ENCODE data around the gene TRAF2. TPM values are rescaled to one million over a fixed set of nuclear protein-coding genes. Genes with fewer than 3 reads are reported as not detected.
A peak's percentile ranks its signal among the peaks of the same experiment; 100 is the strongest.
"Not testable (repeated sequence)": the region's sequence is repeated elsewhere in the genome, so short reads cannot be mapped to it uniquely, and the experiment has no call there.

The TRAF2 gene
- 10 to 100 TPM; 45.9 to 55.1 TPM for total RNA-seq
- polyA plus RNA-seq (2013, experiment 1 of 2): 20.1 TPM
- 20.4 TPM for polyA plus RNA-seq (2013, experiment 2 of 2)
- long read RNA-seq, experiment 1, partial matches to known transcripts: 7 of 11 reads
- long read RNA-seq, experiment 1, other reads (novel, unspliced or antisense): 4 of 11 reads
- long read RNA-seq, experiment 2, transcript TRAF2-201 (11 exons, 2,264 nt): major isoform, 42 of 64 reads
- long read RNA-seq, experiment 2, partial matches to known transcripts: 9 of 64 reads
- long read RNA-seq, experiment 2, other reads (novel, unspliced or antisense): 13 of 64 reads
- long read RNA-seq, experiment 3, transcript TRAF2-201 (11 exons, 2,264 nt): major isoform, 218 of 334 reads
- long read RNA-seq, experiment 3, partial matches to known transcripts: 54 of 334 reads
- long read RNA-seq, experiment 3, other reads (novel, unspliced or antisense): 62 of 334 reads
- long read RNA-seq, experiment 4, transcript TRAF2-201 (11 exons, 2,264 nt): major isoform, 34 of 45 reads
- long read RNA-seq, experiment 4, partial matches to known transcripts: 6 of 45 reads
- long read RNA-seq, experiment 4, other reads (novel, unspliced or antisense): 5 of 45 reads

GRCh38 chr9:136885950-136886578 is at the start of gene TRAF2:
TSS of gene TRAF2 (plus strand) at chr9:136886516. CDS start at chr9:136898741, 12,225 bp downstream.
- peaks cover 6% of the 10 kb centered on the region for H3K4me1 ChIP-seq (ENCODE audit: control insufficient read depth, insufficient read depth, low read length)
- peak within 1 kb of the TSS; percentile 72 for H3K27ac Mint-ChIP-seq
- TF ChIP-seq, protein P1, sequence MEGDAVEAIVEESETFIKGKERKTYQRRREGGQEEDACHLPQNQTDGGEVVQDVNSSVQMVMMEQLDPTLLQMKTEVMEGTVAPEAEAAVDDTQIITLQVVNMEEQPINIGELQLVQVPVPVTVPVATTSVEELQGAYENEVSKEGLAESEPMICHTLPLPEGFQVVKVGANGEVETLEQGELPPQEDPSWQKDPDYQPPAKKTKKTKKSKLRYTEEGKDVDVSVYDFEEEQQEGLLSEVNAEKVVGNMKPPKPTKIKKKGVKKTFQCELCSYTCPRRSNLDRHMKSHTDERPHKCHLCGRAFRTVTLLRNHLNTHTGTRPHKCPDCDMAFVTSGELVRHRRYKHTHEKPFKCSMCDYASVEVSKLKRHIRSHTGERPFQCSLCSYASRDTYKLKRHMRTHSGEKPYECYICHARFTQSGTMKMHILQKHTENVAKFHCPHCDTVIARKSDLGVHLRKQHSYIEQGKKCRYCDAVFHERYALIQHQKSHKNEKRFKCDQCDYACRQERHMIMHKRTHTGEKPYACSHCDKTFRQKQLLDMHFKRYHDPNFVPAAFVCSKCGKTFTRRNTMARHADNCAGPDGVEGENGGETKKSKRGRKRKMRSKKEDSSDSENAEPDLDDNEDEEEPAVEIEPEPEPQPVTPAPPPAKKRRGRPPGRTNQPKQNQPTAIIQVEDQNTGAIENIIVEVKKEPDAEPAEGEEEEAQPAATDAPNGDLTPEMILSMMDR (conservative IDR thresholded peaks at IDR 0.05): no peak
- H3K36me3 Mint-ChIP-seq (ENCODE audit: low read depth): peaks cover 14% of the 10 kb centered on the region
- DNase-seq: peak; percentile 99
- H3K9me3 Mint-ChIP-seq: no peaks in the 10 kb centered on the region
- H3K9me3 ChIP-seq (ENCODE audit: control insufficient read depth, low read length): no peaks in the 10 kb centered on the region
- H3K36me3 ChIP-seq (ENCODE audit: control insufficient read depth, insufficient read depth, low read length): peaks cover 9% of the 10 kb centered on the region
- peak within 1 kb of the TSS; percentile 89 for H3K4me3 ChIP-seq (ENCODE audit: low read length)
- no peaks in the 10 kb centered on the region for H3K27me3 Mint-ChIP-seq (ENCODE audit: insufficient read depth)
- peak within 1 kb of the TSS; percentile 51 for H3K9ac ChIP-seq (ENCODE audit: extremely low read depth, low read length, poor library complexity, severe bottlenecking)
- H3K27ac ChIP-seq (ENCODE audit: low read depth, low read length): no peak within 1 kb of the TSS
- no peaks in the 10 kb centered on the region for H3K27me3 ChIP-seq (ENCODE audit: control insufficient read depth, insufficient read depth, low read length, poor library complexity, severe bottlenecking)
- H3K4me1 Mint-ChIP-seq: peaks cover 15% of the 10 kb centered on the region
- WGBS, 2 experiments (ENCODE audit: insufficient coverage in 1 of 2, insufficient read length in 1 of 2): 0 to 1% methylated on average over 44 to 88 of the region's 88 CpGs
- H3K4me3 Mint-ChIP-seq: peak within 1 kb of the TSS; percentile 71

- TF ChIP-seq, protein P1 (conservative IDR thresholded peaks at IDR 0.05): no peak
- H3K36me3 Mint-ChIP-seq (ENCODE audit: low read depth): peaks cover 24% of the 10 kb centered on the region
- Histone ChIP-seq H3K4me1 (ENCODE audit: control insufficient read depth, insufficient read depth, low read length) (peaks cover 10% of the 10 kb centered on the region), H3K9me3 (ENCODE audit: control insufficient read depth, low read length) (no peaks in the 10 kb centered on the region), H3K4me3 (ENCODE audit: low read length) (no peak overlapping the region), H3K9ac (ENCODE audit: extremely low read depth, low read length, poor library complexity, severe bottlenecking) (no peak overlapping the region), H3K27me3 (ENCODE audit: control insufficient read depth, insufficient read depth, low read length, poor library complexity, severe bottlenecking) (no peaks in the 10 kb centered on the region), H3K27ac (ENCODE audit: low read depth, low read length) (no peak overlapping the region), H3K36me3 (ENCODE audit: control insufficient read depth, insufficient read depth, low read length) (peaks cover 9% of the 10 kb centered on the region)
- H3K27me3 Mint-ChIP-seq (ENCODE audit: insufficient read depth): no peaks in the 10 kb centered on the region
- H3K4me1 Mint-ChIP-seq: peaks cover 10% of the 10 kb centered on the region
- H3K27ac Mint-ChIP-seq: no peak overlapping the region
- whole genome bisulfite sequencing, 2 experiments (ENCODE audit: insufficient coverage in 1 of 2, insufficient read length in 1 of 2): 91 to 100% methylated on average over 7 to 27 of the region's 27 CpGs
- no peak overlapping the region for H3K4me3 Mint-ChIP-seq
- no peak for DNase-seq
- H3K9me3 Mint-ChIP-seq: no peaks in the 10 kb centered on the region
These were observed 49.0 kb upstream of the TRAF2 start for GRCh38 chr9:136837146-136837855.

GRCh38 chr9:136837856-136838277 is 48.4 kb upstream of the TRAF2 start:
- H3K9me3 Mint-ChIP-seq; H3K27me3 ChIP-seq (ENCODE audit: control insufficient read depth, insufficient read depth, low read length, poor library complexity, severe bottlenecking); H3K36me3 ChIP-seq (ENCODE audit: control insufficient read depth, insufficient read depth, low read length); DNase-seq; H3K9ac ChIP-seq (ENCODE audit: extremely low read depth, low read length, poor library complexity, severe bottlenecking); H3K27ac ChIP-seq (ENCODE audit: low read depth, low read length); H3K9me3 ChIP-seq (ENCODE audit: control insufficient read depth, low read length); H3K4me3 ChIP-seq (ENCODE audit: low read length); H3K27ac Mint-ChIP-seq; H3K4me3 Mint-ChIP-seq; H3K4me1 ChIP-seq (ENCODE audit: control insufficient read depth, insufficient read depth, low read length); H3K27me3 Mint-ChIP-seq (ENCODE audit: insufficient read depth): not testable (repeated sequence)
- WGBS, 2 experiments (ENCODE audit: insufficient coverage in 1 of 2, insufficient read length in 1 of 2): 96% methylated on average over 10 to 15 of the region's 15 CpGs
- peaks cover 20% of the 10 kb centered on the region for H3K36me3 Mint-ChIP-seq (ENCODE audit: low read depth)
- peaks cover 10% of the 10 kb centered on the region for H3K4me1 Mint-ChIP-seq

Data from endodermal cell (in vitro differentiated cells).